Stomach smooth muscle (tissue), 2 donors: Measurements from ENCODE around the gene INTS1.
"Not testable (repeated sequence)": the region's sequence is repeated elsewhere in the genome, so short reads cannot be mapped to it uniquely, and the experiment has no call there.

Source experiments
- H3K27ac ChIP-seq: one replicate; pipeline ENCODE4 v1.7.0; 2013; ENCODE audit warnings: mild to moderate bottlenecking, low read length, inconsistent platforms
- H3K27me3 ChIP-seq, 2 donors: one replicate each; pipeline ENCODE4 v1.7.0; 2013; ENCODE audit warnings: low read length in 2 of 2; ENCODE audit not compliant: insufficient read depth in 2 of 2, control insufficient read depth in 1 of 2
- H3K36me3 ChIP-seq, 2 donors: one replicate each; pipeline ENCODE4 v1.7.0; 2013; ENCODE audit warnings: low read length in 2 of 2; ENCODE audit not compliant: control insufficient read depth in 2 of 2, insufficient read depth in 2 of 2
- H3K4me1 ChIP-seq: one replicate; pipeline ENCODE4 v1.7.0; 2013; ENCODE audit warnings: low read length; ENCODE audit not compliant: control insufficient read depth, insufficient read depth
- H3K4me3 ChIP-seq, 2 donors: one replicate each; pipeline ENCODE4 v1.7.0; 2013; ENCODE audit warnings: low read length in 2 of 2
- H3K9ac ChIP-seq, 2 donors: one replicate each; pipeline ENCODE4 v1.7.0; 2013; ENCODE audit warnings: low read length in 2 of 2, mild to moderate bottlenecking in 1 of 2
- H3K9me3 ChIP-seq, 2 donors: one replicate each; pipeline ENCODE4 v1.7.0; 2013; ENCODE audit warnings: low read length in 2 of 2; ENCODE audit not compliant: control insufficient read depth in 2 of 2
- donor health status: healthy.
- donor health status: Pancreatic carcinoma.

Gene INTS1

GRCh38 chr7:1529383-1530116 is 25.4 kb upstream of the INTS1 start:
- Histone ChIP-seq H3K9ac (no peak overlapping the region), H3K36me3 (no peaks in the 10 kb centered on the region), H3K27ac (no peak overlapping the region), H3K4me1 (peaks cover 36% of the 10 kb centered on the region), H3K27me3 (peaks cover 2 to 4% of the 10 kb centered on the region in 2 donors), H3K9me3 (no peaks in the 10 kb centered on the region), H3K4me3 (peak overlapping the region in 1 of 2 donors; percentile 67)

DNA sequence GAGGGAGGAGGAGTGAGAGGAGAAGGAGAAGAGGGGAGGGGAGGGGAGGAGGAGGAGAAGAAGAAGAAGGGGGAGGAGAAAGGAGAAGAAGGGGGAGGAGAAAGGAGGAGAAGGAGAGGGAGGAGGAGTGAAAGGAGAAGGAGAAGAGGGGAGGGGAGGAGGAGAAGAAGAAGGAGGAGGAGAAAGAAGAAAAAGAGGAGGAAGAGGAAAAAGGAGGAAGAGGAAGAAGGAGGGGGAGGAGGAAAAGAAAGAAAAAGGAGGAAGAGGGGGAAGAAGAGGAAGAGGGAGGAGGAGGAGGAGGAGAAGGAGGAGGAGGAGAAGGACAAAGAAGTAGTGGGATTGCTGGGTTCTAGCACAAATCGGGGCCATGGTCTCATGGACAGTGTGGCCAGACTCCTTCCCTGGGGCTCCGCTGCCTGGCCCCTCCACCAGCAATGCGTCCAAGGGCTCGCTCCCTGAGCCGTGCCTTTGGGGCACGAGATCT is 22.1 kb upstream of the INTS1 start:
- Histone ChIP-seq H3K4me3 (no peak overlapping the region), H3K9me3 (no peaks in the 10 kb centered on the region), H3K9ac (no peak overlapping the region), H3K27me3 (peaks cover 9 to 10% of the 10 kb centered on the region in 2 donors), H3K27ac (no peak overlapping the region), H3K4me1 (peaks cover 7% of the 10 kb centered on the region), H3K36me3 (no peaks in the 10 kb centered on the region)

- H3K9ac ChIP-seq, result no peak overlapping the region
- H3K9me3 ChIP-seq, result no peaks in the 10 kb centered on the region
- H3K4me1 ChIP-seq, result peaks cover 6% of the 10 kb centered on the region
- peaks cover 9 to 10% of the 10 kb centered on the region in 2 donors for H3K27me3 ChIP-seq
- H3K27ac ChIP-seq, result no peak overlapping the region
- no peak overlapping the region for H3K4me3 ChIP-seq
- no peaks in the 10 kb centered on the region for H3K36me3 ChIP-seq
Measured at GRCh38 chr7:1525409-1525808, 21.2 kb upstream of the INTS1 start.

DNA sequence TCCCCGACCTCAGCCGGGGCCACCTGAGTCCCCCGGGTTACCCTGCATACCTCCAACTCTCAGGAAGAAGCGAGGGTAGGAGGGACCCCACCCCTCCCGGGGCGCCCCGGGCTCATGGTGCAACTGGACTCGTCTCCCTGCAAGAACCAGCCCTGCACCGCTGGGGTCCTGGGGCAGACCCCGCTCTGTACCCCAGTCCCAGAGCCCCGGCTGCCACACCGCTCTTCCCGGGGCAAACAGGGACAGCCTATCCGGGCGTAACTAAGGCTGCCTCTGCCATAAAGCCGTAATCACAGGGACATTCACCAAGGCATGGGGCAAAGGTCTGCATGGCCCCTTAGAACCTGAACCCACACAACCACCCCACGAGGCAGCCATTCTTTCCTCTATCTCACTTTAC is 19.7 kb upstream of the INTS1 start:
- peaks cover 0 to 3% of the 10 kb centered on the region in 2 donors for H3K9me3 ChIP-seq
- peaks cover 7 to 10% of the 10 kb centered on the region in 2 donors for H3K27me3 ChIP-seq
- H3K9ac ChIP-seq, result no peak overlapping the region
- no peak overlapping the region for H3K27ac ChIP-seq
- H3K4me1 ChIP-seq, result no peaks in the 10 kb centered on the region
- H3K4me3 ChIP-seq, result no peak overlapping the region
- no peaks in the 10 kb centered on the region for H3K36me3 ChIP-seq

DNA sequence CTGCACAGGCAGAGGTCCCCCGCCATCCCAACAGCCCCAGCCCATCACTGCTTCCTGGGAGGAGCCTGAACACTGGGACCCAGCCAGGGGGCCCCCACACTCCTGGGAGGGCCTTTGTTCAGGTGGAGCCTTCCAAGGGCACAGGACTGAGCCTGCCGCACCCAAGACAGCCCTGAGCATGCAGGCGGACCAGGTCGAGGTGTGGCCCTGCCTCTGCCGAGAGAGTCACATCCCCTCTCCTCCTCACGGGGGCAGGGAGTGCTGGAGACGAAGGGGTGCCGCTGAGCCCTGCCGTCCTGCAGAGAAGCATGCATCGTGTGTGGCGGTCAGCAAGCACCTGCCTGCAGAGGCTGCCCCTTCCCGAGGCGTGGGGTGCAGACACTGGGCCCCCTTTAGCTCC is 19.0 kb upstream of the INTS1 start:
- no peaks in the 10 kb centered on the region for H3K4me1 ChIP-seq
- peaks cover 7 to 10% of the 10 kb centered on the region in 2 donors for H3K27me3 ChIP-seq
- H3K9me3 ChIP-seq, result peaks cover 0 to 6% of the 10 kb centered on the region in 2 donors
- no peaks in the 10 kb centered on the region for H3K36me3 ChIP-seq
- no peak overlapping the region for H3K9ac ChIP-seq
- no peak overlapping the region for H3K27ac ChIP-seq
- H3K4me3 ChIP-seq, result no peak overlapping the region

GRCh38 chr7:1521456-1521855 is 17.3 kb upstream of the INTS1 start:
- Histone ChIP-seq H3K4me3 (no peak overlapping the region), H3K9ac (no peak overlapping the region), H3K36me3 (no peaks in the 10 kb centered on the region), H3K9me3 (peaks cover 0 to 6% of the 10 kb centered on the region in 2 donors), H3K27me3 (peaks cover 7 to 8% of the 10 kb centered on the region in 2 donors), H3K4me1 (no peaks in the 10 kb centered on the region), H3K27ac (no peak overlapping the region)

DNA sequence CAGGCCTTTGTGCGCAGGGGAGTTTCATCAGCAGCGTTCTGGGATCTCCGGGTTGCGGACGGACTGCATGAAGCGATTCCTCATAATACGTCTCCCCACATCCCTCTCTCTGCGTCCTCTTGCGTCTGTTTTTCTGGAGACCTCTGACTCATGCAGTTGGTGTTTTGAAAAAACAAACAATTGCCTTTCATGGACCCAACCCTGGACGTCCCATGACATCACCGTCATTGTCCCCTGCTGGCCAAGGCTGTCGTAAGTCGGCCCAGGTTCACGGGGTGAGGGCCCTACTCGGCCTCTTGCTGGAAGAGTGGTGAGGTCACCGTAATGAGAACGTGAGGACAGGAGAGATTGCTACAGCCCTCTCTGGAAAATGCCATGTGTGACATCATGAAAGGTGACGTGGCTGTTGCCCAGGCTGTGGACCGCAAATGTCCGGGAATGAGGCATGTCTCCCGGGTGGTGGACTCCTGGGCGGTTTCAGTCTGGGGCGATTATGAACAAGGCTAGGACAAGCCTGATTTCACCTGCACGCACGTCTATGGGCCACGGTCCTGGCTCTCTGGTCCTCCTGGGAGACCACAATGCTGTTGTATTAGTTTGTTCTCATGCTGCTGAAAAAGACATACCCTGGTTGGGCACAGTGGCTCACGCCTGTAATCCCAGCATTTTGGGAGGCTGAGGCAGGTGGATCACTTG is 16.5 kb upstream of the INTS1 start:
- no peak overlapping the region for H3K27ac ChIP-seq
- peaks cover 0 to 6% of the 10 kb centered on the region in 2 donors for H3K9me3 ChIP-seq
- H3K27me3 ChIP-seq, result peaks cover 7 to 8% of the 10 kb centered on the region in 2 donors
- no peaks in the 10 kb centered on the region for H3K4me1 ChIP-seq
- no peak overlapping the region for H3K9ac ChIP-seq
- no peak overlapping the region for H3K4me3 ChIP-seq
- no peaks in the 10 kb centered on the region for H3K36me3 ChIP-seq

GRCh38 chr7:1519322-1519922 is 15.2 kb upstream of the INTS1 start:
- not testable (repeated sequence) for H3K36me3 ChIP-seq, H3K4me3 ChIP-seq, H3K4me1 ChIP-seq, H3K9me3 ChIP-seq, H3K9ac ChIP-seq, H3K27ac ChIP-seq, H3K27me3 ChIP-seq

DNA sequence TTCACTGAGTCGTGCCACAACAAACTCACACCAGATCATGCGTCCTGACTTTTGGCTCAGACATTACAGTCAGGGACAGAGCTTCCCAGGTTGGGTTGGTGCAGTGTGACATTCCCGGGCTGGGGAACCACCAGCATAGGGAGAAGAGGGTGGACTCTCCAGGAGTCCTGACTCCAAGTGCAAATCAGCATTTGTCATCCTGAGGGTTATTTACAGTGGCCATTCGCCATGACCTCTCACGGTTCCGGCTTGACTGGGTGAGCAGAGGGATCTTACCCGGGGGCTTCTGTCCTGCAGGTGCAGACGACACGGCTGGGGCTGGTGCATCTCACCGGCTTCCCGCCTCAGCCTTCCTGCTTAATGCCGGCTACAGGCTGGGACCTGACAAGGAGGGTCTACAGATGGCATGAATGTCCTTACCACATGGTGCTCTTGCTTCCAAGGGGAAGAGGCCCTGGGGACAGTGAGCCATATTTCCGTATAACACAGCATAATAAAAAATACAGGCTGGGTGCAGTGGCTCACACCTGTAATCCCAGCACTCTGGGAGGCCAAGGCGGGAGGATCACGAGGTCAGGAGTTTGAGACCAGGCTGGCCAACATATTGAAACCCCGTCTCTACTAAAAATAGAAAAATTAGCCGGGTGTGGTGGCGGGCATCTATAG is 12.5 kb upstream of the INTS1 start:
- Histone ChIP-seq H3K27ac (no peak overlapping the region), H3K36me3 (no peaks in the 10 kb centered on the region), H3K4me3 (no peak overlapping the region), H3K9ac (no peak overlapping the region), H3K27me3 (peaks cover 2 to 4% of the 10 kb centered on the region in 2 donors), H3K9me3 (peaks cover 0 to 6% of the 10 kb centered on the region in 2 donors), H3K4me1 (peaks cover 8% of the 10 kb centered on the region)

GRCh38 chr7:1515509-1515967 is 11.3 kb upstream of the INTS1 start:
- not testable (repeated sequence) for H3K36me3 ChIP-seq, H3K27me3 ChIP-seq, H3K9me3 ChIP-seq, H3K4me3 ChIP-seq, H3K9ac ChIP-seq, H3K27ac ChIP-seq, H3K4me1 ChIP-seq
